Endothelial cell of umbilical vein (primary cell): Measurements from ENCODE around the gene PLEKHG4. TPM values are rescaled to one million over a fixed set of nuclear protein-coding genes. Genes with fewer than 3 reads are reported as not detected.

Experiments
- BruUV-seq: library from RNA; stranded (reverse); fragments of 400-500 nt; replicated peaks from 2 replicates; lab custom pipeline; 2021; lab: Mats Ljungman, UMichigan
- CTCF ChIA-PET: fragments of 300-600, 350-600 bp; sonication (Branson Sonifier 250); formaldehyde crosslinking; loops from one replicate; lab custom pipeline; 2021; ENCODE audit warnings: antibody characterized with exemption, inconsistent platforms; lab: Charles Lee
- POLR2A ChIA-PET: fragments of 300-600, 350-600 bp; sonication (Branson Sonifier 250); formaldehyde crosslinking; loops from one replicate; lab custom pipeline; 2021; ENCODE audit warnings: antibody characterized with exemption, inconsistent platforms; lab: Charles Lee
- DNase-seq: peaks from one replicate; pipeline ENCODE4 v3.0.0-alpha.2; 2011; ENCODE audit warnings: low read depth, low spot score
- FAIRE-seq: peaks from 2 replicates; lab custom pipeline; 2011; peaks lifted over from hg19 to GRCh38; lab: Jason Lieb, UNC
- H2AFZ ChIP-seq: 2 replicates; pipeline ENCODE4 v1.6.0; 2012; ENCODE audit warnings: low read depth, low read length, control low read depth, inconsistent platforms
- H3K27ac ChIP-seq: 2 replicates; pipeline ENCODE4 v1.5.1; 2011; ENCODE audit warnings: low read depth, mild to moderate bottlenecking, control low read depth, low read length, moderate library complexity; ENCODE audit not compliant: insufficient read depth
- H3K27me3 ChIP-seq, 2 experiments: 2 replicates each; pipeline versions ENCODE4 v1.6.0 to v1.6.1; 2011; ENCODE audit warnings: low read length in 2 of 2, mixed read lengths in 1 of 2; ENCODE audit not compliant: control insufficient read depth in 2 of 2, insufficient read depth in 2 of 2
- H3K36me3 ChIP-seq, 2 experiments: 2 replicates in 1 of 2; 3 replicates in 1 of 2; pipeline ENCODE4 v1.5.1; 2011; ENCODE audit warnings: low read length in 2 of 2, mild to moderate bottlenecking in 1 of 2, moderate library complexity in 1 of 2; ENCODE audit not compliant: control insufficient read depth in 2 of 2, insufficient read depth in 2 of 2; ENCODE audit errors: extremely low read depth in 1 of 2
- H3K4me1 ChIP-seq: 3 replicates; pipeline ENCODE4 v1.5.1; 2011; ENCODE audit warnings: mild to moderate bottlenecking, low read length; ENCODE audit not compliant: control insufficient read depth, insufficient read depth; ENCODE audit errors: extremely low read depth
- H3K4me2 ChIP-seq: 2 replicates; pipeline ENCODE4 v1.6.1; 2011; ENCODE audit warnings: low read length, control low read depth, mixed read lengths; ENCODE audit not compliant: insufficient read depth
- H3K4me3 ChIP-seq, 3 experiments: fragments of 200-600 bp in 1 of 3; sonication (generic), shearing (Covaris generic) in 1 of 3; replicated peaks in 1 of 3; 2 replicates each; pipeline ENCODE4 v1.5.1; 2011 to 2016; ENCODE audit warnings: control low read depth in 3 of 3, low read length in 3 of 3, mild to moderate bottlenecking in 2 of 3, inconsistent platforms in 1 of 3, low read depth in 1 of 3, moderate library complexity in 1 of 3; ENCODE audit not compliant: insufficient read depth in 1 of 3
- H3K79me2 ChIP-seq: 2 replicates; pipeline ENCODE4 v1.6.0; 2012; ENCODE audit warnings: low read length, inconsistent platforms; ENCODE audit not compliant: control insufficient read depth, insufficient read depth
- H3K9ac ChIP-seq: replicated peaks from 2 replicates; pipeline ENCODE3; 2011; ENCODE audit warnings: low read length, control low read depth; ENCODE audit not compliant: insufficient read depth; ENCODE audit errors: extremely low read depth
- H3K9me1 ChIP-seq: replicated peaks from 3 replicates; pipeline ENCODE4 v1.6.0; 2011; ENCODE audit warnings: mild to moderate bottlenecking, low read length; ENCODE audit not compliant: control insufficient read depth, insufficient read depth; ENCODE audit errors: extremely low read depth
- H3K9me3 ChIP-seq: replicated peaks from 2 replicates; pipeline ENCODE4 v1.5.1; 2012; ENCODE audit warnings: low read length, inconsistent platforms; ENCODE audit not compliant: control insufficient read depth, insufficient read depth
- H4K20me1 ChIP-seq: replicated peaks from 2 replicates; pipeline ENCODE3; 2011; ENCODE audit warnings: mild to moderate bottlenecking, low read length; ENCODE audit not compliant: control insufficient read depth, insufficient read depth; ENCODE audit errors: extremely low read depth
- CTCF ChIP-seq, 2 donors: IDR thresholded peaks; 1 replicate in 1 of 2; 2 replicates in 1 of 2; pipeline ENCODE4 v1.5.1; 2011; ENCODE audit warnings: low read length in 2 of 2, mild to moderate bottlenecking in 2 of 2, moderate library complexity in 2 of 2, control low read depth in 1 of 2, inconsistent platforms in 1 of 2, low read depth in 1 of 2; ENCODE audit not compliant: insufficient read depth in 1 of 2; ENCODE audit errors: extremely low read depth in 1 of 2
- GATA2 ChIP-seq: IDR thresholded peaks from 2 replicates; pipeline ENCODE4 v1.7.0; 2011; ENCODE audit warnings: low read depth, mild to moderate bottlenecking, moderate library complexity, mixed read lengths, low read length; ENCODE audit not compliant: insufficient read length, insufficient read depth
- JUN ChIP-seq: IDR thresholded peaks from 2 replicates; pipeline ENCODE4 v1.6.1; 2011; ENCODE audit warnings: borderline replicate concordance, low read depth; ENCODE audit not compliant: insufficient read length, insufficient read depth
- MAX ChIP-seq: IDR thresholded peaks from 2 replicates; pipeline ENCODE4 v1.6.1; 2011; ENCODE audit not compliant: insufficient read depth, insufficient read length
- MYC ChIP-seq: IDR thresholded peaks from one replicate; pipeline ENCODE4 v1.6.1; 2011; ENCODE audit warnings: mild to moderate bottlenecking, low read depth, low read length
- POLR2AphosphoS5 ChIP-seq: IDR thresholded peaks from 2 replicates; pipeline ENCODE4 v1.6.1; 2012; ENCODE audit warnings: low read depth, mild to moderate bottlenecking, control low read depth, low read length, moderate library complexity; ENCODE audit not compliant: insufficient read depth
- dilution Hi-C: fragments of 300-500 bp; cut with MboI; formaldehyde crosslinking; loops from one replicate; pipeline ENCODE4 v1.15.0; 2019; ENCODE audit warnings: low sequenced_read_pairs; ENCODE audit not compliant: extremely low pct_ligation_motif_present
- intact Hi-C: fragments of 100-400 bp; cut with micrococcal nuclease; formaldehyde crosslinking; loops from one replicate; pipeline ENCODE4 v1.10.0; 2022
- polyA plus RNA-seq, 4 experiments: library from polyadenylated mRNA; depleted of rRNA in 3 of 4; stranded (reverse) in 3 of 4; unstranded in 1 of 4; fragments of >200 nt; gene quantifications; 2 replicates each; pipeline versions ENCODE4 v1.2.1 to v1.2.3, GENCODE V29; 2011 to 2012; ENCODE audit warnings: missing spikeins in 1 of 4
- total RNA-seq: library from RNA; stranded (reverse); gene quantifications from 2 replicates; pipeline ENCODE4 v1.2.3, GENCODE V29; 2021

PLEKHG4 gene
- total and polyA plus RNA-seq, 2 donors (not counting 3 experiments of a cell fraction or from before 2014, with no cell fraction given): 26.6 to 34.8 TPM

GRCh38 chr16:67278773-67279295 is 498 bp upstream of the PLEKHG4 start:
- ChIA-PET CTCF (interaction anchor here (0.8 to 3.5 kb wide), 11 partner anchors 9 to 120 kb away, joined by 3 to 35 read pairs (median 5); partner anchors contain the start of gene FHOD1), POLR2A (interaction anchor here (0.5 kb wide), 2 partner anchors 12 to 145 kb away, joined by 3 to 7 read pairs; no protein-coding TSS in a partner anchor)
- Histone ChIP-seq H3K9me1 (no peaks in the 10 kb centered on the region), H4K20me1 (no peaks in the 10 kb centered on the region), H2AFZ (peak overlapping the region; percentile 71), H3K36me3 (peaks cover 0 to 3% of the 10 kb centered on the region in 2 experiments), H3K4me2 (peak overlapping the region; percentile 59), H3K9me3 (no peaks in the 10 kb centered on the region), H3K27ac (peak overlapping the region; percentile 78), H3K4me3 (peak overlapping the region; percentile 16 to 60 (median 51)), H3K9ac (peak overlapping the region; percentile 71), H3K27me3 (no peaks in the 10 kb centered on the region), H3K4me1 (peaks cover 21% of the 10 kb centered on the region), H3K79me2 (peaks cover 9% of the 10 kb centered on the region)
- TF ChIP-seq MAX (no peak), JUN (no peak), POLR2AphosphoS5 (no peak), MYC (no peak), GATA2 (no peak), CTCF (IDR thresholded peaks at IDR 0.05; ENCODE audit: extremely low read depth in 1 of 2, insufficient read depth in 1 of 2, low read depth in 1 of 2, low read length in 2 of 2) (peak in 1 of 2 donors; percentile 36)
- intact Hi-C loops (loop anchor here (1.0 to 5.0 kb wide), 5 partner anchors 33 to 188 kb away; partner anchors contain the start of genes TPPP3 and ZDHHC1), dilution Hi-C loops (no loop called here)
- FAIRE-seq (peak; percentile 37), DNase-seq (no peak)
- no TSS peak for BruUV-seq
